Measurements from ENCODE around the gene USB1.

- TF ChIP-seq, protein P1, sequence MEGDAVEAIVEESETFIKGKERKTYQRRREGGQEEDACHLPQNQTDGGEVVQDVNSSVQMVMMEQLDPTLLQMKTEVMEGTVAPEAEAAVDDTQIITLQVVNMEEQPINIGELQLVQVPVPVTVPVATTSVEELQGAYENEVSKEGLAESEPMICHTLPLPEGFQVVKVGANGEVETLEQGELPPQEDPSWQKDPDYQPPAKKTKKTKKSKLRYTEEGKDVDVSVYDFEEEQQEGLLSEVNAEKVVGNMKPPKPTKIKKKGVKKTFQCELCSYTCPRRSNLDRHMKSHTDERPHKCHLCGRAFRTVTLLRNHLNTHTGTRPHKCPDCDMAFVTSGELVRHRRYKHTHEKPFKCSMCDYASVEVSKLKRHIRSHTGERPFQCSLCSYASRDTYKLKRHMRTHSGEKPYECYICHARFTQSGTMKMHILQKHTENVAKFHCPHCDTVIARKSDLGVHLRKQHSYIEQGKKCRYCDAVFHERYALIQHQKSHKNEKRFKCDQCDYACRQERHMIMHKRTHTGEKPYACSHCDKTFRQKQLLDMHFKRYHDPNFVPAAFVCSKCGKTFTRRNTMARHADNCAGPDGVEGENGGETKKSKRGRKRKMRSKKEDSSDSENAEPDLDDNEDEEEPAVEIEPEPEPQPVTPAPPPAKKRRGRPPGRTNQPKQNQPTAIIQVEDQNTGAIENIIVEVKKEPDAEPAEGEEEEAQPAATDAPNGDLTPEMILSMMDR (IDR thresholded peaks at IDR 0.05) = no peak
- no peak for TF ChIP-seq POLR2A (IDR thresholded peaks at IDR 0.05)
Observed at GRCh38 chr16:58027916-58028455, 26.8 kb downstream of the USB1 start.
